Measurements from ENCODE around the gene LRRC56. TPM values are rescaled to one million over a fixed set of nuclear protein-coding genes. Genes with fewer than 3 reads are reported as not detected.

Gene LRRC56
- total RNA-seq, 1 experiment from 2014 or later = 2.1 TPM

DNA sequence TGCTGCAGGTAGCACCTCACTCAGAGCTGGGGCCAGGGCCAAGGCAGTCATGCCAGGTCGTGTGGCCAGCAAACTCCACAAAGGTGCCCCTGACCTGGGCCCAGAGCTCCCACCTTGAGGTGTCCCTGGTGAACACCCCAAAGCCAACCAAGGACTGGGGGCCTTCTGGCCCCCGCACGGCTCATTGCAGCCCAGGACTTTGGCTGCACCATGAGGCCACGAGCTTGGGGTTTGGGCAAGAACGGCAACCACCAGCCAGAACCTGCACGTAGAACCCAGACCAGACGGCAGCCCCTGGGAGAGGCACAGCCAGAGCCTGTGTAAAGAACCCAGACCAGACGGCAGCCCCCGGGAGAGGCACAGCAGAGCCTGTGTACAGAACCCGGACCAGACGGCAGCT, 7.8 kb downstream of the LRRC56 start:
- Histone ChIP-seq H3K4me1 (ENCODE audit: insufficient read depth, low read length, poor library complexity, severe bottlenecking) (no peaks in the 10 kb centered on the region), H3K27ac (ENCODE audit: low read depth, low read length, poor library complexity, severe bottlenecking) (no peak overlapping the region), H3K4me3 (ENCODE audit: low read depth, low read length, poor library complexity, severe bottlenecking) (no peak overlapping the region), H3K36me3 (ENCODE audit: insufficient read depth, low read length, poor library complexity, severe bottlenecking) (no peaks in the 10 kb centered on the region), H3K27me3 (replicated peaks; ENCODE audit: insufficient read depth, low read depth, low read length, poor library complexity) (no peaks in the 10 kb centered on the region), H3K9me3 (ENCODE audit: low read depth, low read length, poor library complexity, severe bottlenecking) (no peaks in the 10 kb centered on the region)
- DNase-seq (ENCODE audit: low spot score) = no peak
- ChIA-PET POLR2A (ENCODE audit: low non-redundant PET) (no interaction called here), CTCF (no interaction called here)
- TF ChIP-seq EZH2 (IDR thresholded peaks at IDR 0.05; ENCODE audit: borderline replicate concordance, low read depth, low read length, poor library complexity, severe bottlenecking) = no peak
- TF ChIP-seq, protein P1, sequence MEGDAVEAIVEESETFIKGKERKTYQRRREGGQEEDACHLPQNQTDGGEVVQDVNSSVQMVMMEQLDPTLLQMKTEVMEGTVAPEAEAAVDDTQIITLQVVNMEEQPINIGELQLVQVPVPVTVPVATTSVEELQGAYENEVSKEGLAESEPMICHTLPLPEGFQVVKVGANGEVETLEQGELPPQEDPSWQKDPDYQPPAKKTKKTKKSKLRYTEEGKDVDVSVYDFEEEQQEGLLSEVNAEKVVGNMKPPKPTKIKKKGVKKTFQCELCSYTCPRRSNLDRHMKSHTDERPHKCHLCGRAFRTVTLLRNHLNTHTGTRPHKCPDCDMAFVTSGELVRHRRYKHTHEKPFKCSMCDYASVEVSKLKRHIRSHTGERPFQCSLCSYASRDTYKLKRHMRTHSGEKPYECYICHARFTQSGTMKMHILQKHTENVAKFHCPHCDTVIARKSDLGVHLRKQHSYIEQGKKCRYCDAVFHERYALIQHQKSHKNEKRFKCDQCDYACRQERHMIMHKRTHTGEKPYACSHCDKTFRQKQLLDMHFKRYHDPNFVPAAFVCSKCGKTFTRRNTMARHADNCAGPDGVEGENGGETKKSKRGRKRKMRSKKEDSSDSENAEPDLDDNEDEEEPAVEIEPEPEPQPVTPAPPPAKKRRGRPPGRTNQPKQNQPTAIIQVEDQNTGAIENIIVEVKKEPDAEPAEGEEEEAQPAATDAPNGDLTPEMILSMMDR (conservative IDR thresholded peaks at IDR 0.05; ENCODE audit: low read depth, low read length) = no peak
- BruUV-seq (replicated peaks) = no TSS peak
- intact Hi-C loops (cut with micrococcal nuclease; ENCODE audit: unreplicated experiment) = no loop called here

DNA sequence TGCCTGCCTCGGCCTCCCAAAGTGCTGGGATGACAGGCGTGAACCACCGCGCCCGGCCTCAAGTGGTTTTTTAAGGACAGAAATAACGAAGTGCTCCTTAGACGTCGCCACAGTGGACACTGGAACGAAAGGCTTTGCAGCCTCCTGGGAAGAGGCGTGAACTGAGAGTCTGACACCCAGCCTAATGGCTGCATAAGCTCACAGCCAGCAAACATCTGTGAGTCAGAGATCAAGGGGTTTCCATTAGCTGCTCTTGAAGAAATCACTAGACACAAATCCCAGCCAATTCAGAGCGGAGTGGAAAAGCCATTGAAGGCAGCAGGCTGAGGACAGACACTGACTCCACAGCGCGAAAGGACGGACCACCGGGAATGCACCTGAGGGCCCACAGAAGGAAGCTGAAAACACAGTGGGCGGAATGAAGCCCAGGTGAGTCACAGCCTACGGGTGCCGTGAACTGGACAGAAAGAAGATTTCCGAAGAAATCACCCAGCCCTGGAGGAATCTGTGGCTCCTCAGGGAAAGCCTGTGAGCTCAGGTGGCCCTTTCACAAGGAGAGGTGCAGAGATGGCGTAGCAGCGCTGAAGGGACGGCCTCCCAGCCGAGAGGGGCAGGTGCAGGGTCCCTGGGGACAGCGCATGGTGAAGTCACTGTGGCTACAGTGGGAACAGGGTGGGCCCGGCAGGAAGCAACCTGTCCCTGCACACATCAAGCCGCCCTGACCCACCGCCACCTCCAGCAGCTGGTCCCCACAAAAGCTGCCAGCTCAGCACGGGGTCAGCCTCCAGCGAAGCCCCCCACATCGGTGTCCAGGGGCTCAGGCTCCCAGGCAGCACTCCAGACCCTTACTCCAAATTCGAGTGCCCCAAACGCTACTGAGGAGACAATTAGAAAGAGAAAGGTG, 11.6 kb downstream of the LRRC56 start:
- Histone ChIP-seq H3K27ac (ENCODE audit: low read depth, low read length, poor library complexity, severe bottlenecking) (no peak overlapping the region), H3K4me1 (ENCODE audit: insufficient read depth, low read length, poor library complexity, severe bottlenecking) (no peaks in the 10 kb centered on the region), H3K36me3 (ENCODE audit: insufficient read depth, low read length, poor library complexity, severe bottlenecking) (no peaks in the 10 kb centered on the region), H3K4me3 (ENCODE audit: low read depth, low read length, poor library complexity, severe bottlenecking) (no peak overlapping the region), H3K27me3 (replicated peaks; ENCODE audit: insufficient read depth, low read depth, low read length, poor library complexity) (no peaks in the 10 kb centered on the region), H3K9me3 (ENCODE audit: low read depth, low read length, poor library complexity, severe bottlenecking) (no peaks in the 10 kb centered on the region)
- ChIA-PET CTCF (no interaction called here), POLR2A (ENCODE audit: low non-redundant PET) (no interaction called here)
- intact Hi-C loops (cut with micrococcal nuclease; ENCODE audit: unreplicated experiment) = no loop called here
- no peak for TF ChIP-seq EZH2 (IDR thresholded peaks at IDR 0.05; ENCODE audit: borderline replicate concordance, low read depth, low read length, poor library complexity, severe bottlenecking)
- TF ChIP-seq, protein P1 (conservative IDR thresholded peaks at IDR 0.05; ENCODE audit: low read depth, low read length) = no peak
- no TSS peak for BruUV-seq (replicated peaks)
- DNase-seq (ENCODE audit: low spot score) = no peak

DNA sequence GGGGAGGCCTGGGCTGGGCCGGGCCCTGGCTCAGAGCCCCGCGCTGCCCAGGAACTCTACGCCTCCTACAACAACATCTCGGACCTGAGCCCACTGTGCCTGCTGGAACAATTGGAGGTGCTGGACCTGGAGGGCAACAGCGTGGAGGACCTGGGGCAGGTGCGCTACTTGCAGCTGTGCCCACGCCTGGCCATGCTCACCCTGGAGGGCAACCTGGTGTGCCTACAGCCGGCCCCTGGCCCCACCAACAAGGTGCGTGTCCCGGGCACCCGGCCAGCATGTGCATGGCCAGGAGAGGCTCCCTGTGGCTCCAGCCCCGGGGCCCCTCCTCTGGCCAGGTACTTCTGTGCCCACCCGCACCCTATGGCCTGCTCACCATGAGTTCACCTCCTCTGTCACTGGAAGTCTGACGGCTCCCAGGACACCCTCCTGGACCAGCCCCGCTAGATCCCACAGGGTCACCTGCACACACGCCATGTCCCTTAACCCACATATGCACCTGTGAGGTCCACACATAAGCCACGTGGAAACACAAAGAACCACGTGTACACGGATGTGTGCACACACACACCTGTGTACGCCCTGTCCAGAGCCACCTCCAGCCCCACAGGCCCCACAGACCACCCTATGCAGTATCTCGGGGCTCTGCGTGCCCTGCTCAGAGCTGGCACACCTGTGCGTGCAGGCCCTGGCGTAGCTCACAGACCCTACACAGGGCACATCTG, 12.9 kb downstream of the LRRC56 start:
- no peaks in the 10 kb centered on the region for H3K36me3 ChIP-seq (ENCODE audit: insufficient read depth, low read length, poor library complexity, severe bottlenecking)
- no TSS peak for BruUV-seq (replicated peaks)
- no peak overlapping the region for H3K4me3 ChIP-seq (ENCODE audit: low read depth, low read length, poor library complexity, severe bottlenecking)
- intact Hi-C loops (cut with micrococcal nuclease; ENCODE audit: unreplicated experiment) = loop anchor here (10.0 kb wide), 1 partner anchor 175 kb away; no protein-coding TSS in a partner anchor
- CTCF ChIA-PET = no interaction called here
- no peaks in the 10 kb centered on the region for H3K9me3 ChIP-seq (ENCODE audit: low read depth, low read length, poor library complexity, severe bottlenecking)
- POLR2A ChIA-PET (ENCODE audit: low non-redundant PET) = interaction anchor here (0.6 kb wide), 1 partner anchor 22 kb away, joined by 5 read pairs; no protein-coding TSS in a partner anchor
- H3K27ac ChIP-seq (ENCODE audit: low read depth, low read length, poor library complexity, severe bottlenecking) = no peak overlapping the region
- H3K27me3 ChIP-seq (replicated peaks; ENCODE audit: insufficient read depth, low read depth, low read length, poor library complexity) = no peaks in the 10 kb centered on the region
- no peaks in the 10 kb centered on the region for H3K4me1 ChIP-seq (ENCODE audit: insufficient read depth, low read length, poor library complexity, severe bottlenecking)
- DNase-seq (ENCODE audit: low spot score) = no peak
- no peak for TF ChIP-seq EZH2 (IDR thresholded peaks at IDR 0.05; ENCODE audit: borderline replicate concordance, low read depth, low read length, poor library complexity, severe bottlenecking)
- TF ChIP-seq, protein P1 (conservative IDR thresholded peaks at IDR 0.05; ENCODE audit: low read depth, low read length) = no peak

Data from A673 (cell line).